Small intestine (tissue), 7 donors: ENCODE data around the gene PANK2. TPM values are rescaled to one million over a fixed set of nuclear protein-coding genes. Genes with fewer than 3 reads are reported as not detected.

Experiments used
- DNase-seq, 2 donors: peaks; one replicate each; pipeline versions ENCODE4 v3.0.0 to v3.0.0-alpha.2; 2013
- FAIRE-seq: peaks from 2 replicates; lab custom pipeline; 2012; peaks lifted over from hg19 to GRCh38; lab: Jason Lieb, UNC
- H3K27ac ChIP-seq, 3 donors: one replicate each; pipeline ENCODE4 v1.5.1; 2013; ENCODE audit warnings: low read length in 2 of 3, mild to moderate bottlenecking in 2 of 3, control low read depth in 1 of 3, inconsistent platforms in 1 of 3, low read depth in 1 of 3, moderate library complexity in 1 of 3
- H3K27me3 ChIP-seq, 3 donors: one replicate each; pipeline ENCODE4 v1.6.1; 2013; ENCODE audit warnings: low read length in 3 of 3, inconsistent platforms in 1 of 3; ENCODE audit not compliant: control insufficient read depth in 3 of 3, insufficient read depth in 3 of 3
- H3K36me3 ChIP-seq, 3 donors: one replicate each; pipeline ENCODE4 v1.6.1; 2013; ENCODE audit warnings: low read length in 3 of 3, inconsistent platforms in 1 of 3, low read depth in 1 of 3, mild to moderate bottlenecking in 1 of 3, moderate library complexity in 1 of 3; ENCODE audit not compliant: control insufficient read depth in 3 of 3, insufficient read depth in 2 of 3
- H3K4me1 ChIP-seq, 3 donors: one replicate each; pipeline ENCODE4 v1.6.1; 2013; ENCODE audit warnings: low read length in 2 of 3, inconsistent platforms in 1 of 3, low read depth in 1 of 3, mild to moderate bottlenecking in 1 of 3, moderate library complexity in 1 of 3; ENCODE audit not compliant: control insufficient read depth in 3 of 3, insufficient read depth in 2 of 3
- H3K4me3 ChIP-seq, 3 donors: one replicate each; pipeline ENCODE4 v1.5.1; 2013; ENCODE audit warnings: low read length in 3 of 3, control low read depth in 1 of 3, inconsistent platforms in 1 of 3, low read depth in 1 of 3, mild to moderate bottlenecking in 1 of 3, moderate library complexity in 1 of 3
- H3K9me3 ChIP-seq, 2 donors: one replicate each; pipeline ENCODE4 v1.6.1; 2013; ENCODE audit warnings: low read depth in 1 of 2, low read length in 1 of 2; ENCODE audit not compliant: control insufficient read depth in 2 of 2, insufficient read depth in 1 of 2
- WGBS, 3 donors: extraction: QIAGEN DNeasy Blood & Tissue Kit; methylation state at CpG; one replicate each; pipeline ENCODE4 v1.1.7; 2013; 5-methylcytosine and 5-hydroxymethylcytosine counted together
- polyA plus RNA-seq, 4 donors: library from polyadenylated mRNA; stranded (reverse) in 3 of 4; unstranded in 1 of 4; fragments of 200-250 nt in 3 of 4; fragments of 120-200 nt in 1 of 4; gene quantifications; one replicate each; pipeline versions ENCODE4 v1.2.1 to v1.2.3, GENCODE V29; 2013
- donor health status: healthy with polysubstance abuse.
- donor health status: control.
- donor health status: control.
- donor health status: Bipolar disorder and iron deficiency.
- donor health status: healthy.

Gene PANK2
- polyA plus RNA-seq, 4 donors, result 18.9 to 35.1 (median 22.9) TPM

DNA sequence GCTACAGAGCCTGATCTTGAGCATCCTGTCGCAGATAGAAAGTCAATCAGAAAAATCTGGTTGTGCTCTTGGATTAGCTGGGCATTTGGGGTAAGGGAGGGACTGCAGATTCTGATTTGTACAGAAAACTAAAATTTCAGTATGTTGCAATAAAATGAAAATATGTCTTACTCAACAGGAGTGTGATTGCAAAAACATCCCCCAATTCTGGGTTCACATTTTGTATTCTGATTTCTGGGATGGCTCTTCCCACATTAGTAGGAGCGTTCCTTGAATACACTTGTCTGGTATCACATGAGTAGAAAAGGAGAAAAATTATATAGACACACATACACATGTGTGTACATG lies 40.5 kb downstream of the PANK2 start:
- Histone ChIP-seq H3K36me3 (peaks cover 0 to 28% (median 0%) of the 10 kb centered on the region in 3 donors), H3K9me3 (no peaks in the 10 kb centered on the region), H3K4me3 (no peak overlapping the region), H3K4me1 (peaks cover 0 to 11% (median 6%) of the 10 kb centered on the region in 3 donors), H3K27me3 (no peaks in the 10 kb centered on the region), H3K27ac (no peak overlapping the region)
- no peak for FAIRE-seq
- no peak for DNase-seq
- 89 to 96% (median 96%) methylated on average over 2 of the region's 2 CpGs for WGBS, 3 donors

- no peak for DNase-seq
- FAIRE-seq, result no peak
- Histone ChIP-seq H3K27ac (no peak overlapping the region), H3K9me3 (no peaks in the 10 kb centered on the region), H3K4me3 (no peak overlapping the region), H3K4me1 (peaks cover 0 to 11% (median 6%) of the 10 kb centered on the region in 3 donors), H3K27me3 (no peaks in the 10 kb centered on the region), H3K36me3 (peaks cover 0 to 20% (median 0%) of the 10 kb centered on the region in 3 donors)
- 71 to 76% (median 71%) methylated on average over 6 of the region's 6 CpGs for WGBS, 3 donors
Observed at GRCh38 chr20:3930265-3931206, 41.3 kb downstream of the PANK2 start.

- peak overlapping the region in 1 of 3 donors; percentile 49 for H3K27ac ChIP-seq
- no peak for FAIRE-seq
- 74 to 97% (median 92%) methylated on average over 3 of the region's 3 CpGs for WGBS, 3 donors
Observed at GRCh38 chr20:3931664-3932063, 42.5 kb downstream of the PANK2 start.

GRCh38 chr20:3932277-3932676 lies 43.1 kb downstream of the PANK2 start:
- Histone ChIP-seq H3K27ac (peak overlapping the region in 2 of 3 donors; percentile 47 to 49), H3K4me3 (peak overlapping the region in 2 of 3 donors; percentile 2 to 4), H3K27me3 (no peaks in the 10 kb centered on the region), H3K36me3 (peaks cover 0 to 17% (median 0%) of the 10 kb centered on the region in 3 donors), H3K9me3 (no peaks in the 10 kb centered on the region), H3K4me1 (peaks cover 0 to 11% (median 4%) of the 10 kb centered on the region in 3 donors)
- FAIRE-seq (no peak), DNase-seq (peak in 1 of 2 donors; percentile 44)
- 59 to 67% (median 59%) methylated on average over 4 of the region's 4 CpGs for WGBS, 3 donors

More at GRCh38 chr20:3931664-3932063, 42.5 kb downstream of the PANK2 start:
- Histone ChIP-seq H3K4me1 (peaks cover 0 to 11% (median 6%) of the 10 kb centered on the region in 3 donors), H3K4me3 (no peak overlapping the region), H3K27me3 (no peaks in the 10 kb centered on the region), H3K9me3 (no peaks in the 10 kb centered on the region), H3K36me3 (peaks cover 0 to 17% (median 0%) of the 10 kb centered on the region in 3 donors)
- DNase-seq, result no peak

GRCh38 chr20:3932681-3933080 lies 43.5 kb downstream of the PANK2 start:
- H3K4me1 ChIP-seq, result peaks cover 0 to 11% (median 4%) of the 10 kb centered on the region in 3 donors
- DNase-seq, result peak; percentile 65 to 69

GRCh38 chr20:3933218-3933617 lies 44.0 kb downstream of the PANK2 start:
- WGBS, 3 donors, result 66 to 75% (median 69%) methylated on average over 4 of the region's 4 CpGs
- H3K4me1 ChIP-seq, result peaks cover 0 to 11% (median 4%) of the 10 kb centered on the region in 3 donors
- peak overlapping the region in 1 of 3 donors; percentile 42 for H3K27ac ChIP-seq
- peaks cover 0 to 17% (median 0%) of the 10 kb centered on the region in 3 donors for H3K36me3 ChIP-seq
- DNase-seq (no peak), FAIRE-seq (no peak)
- H3K9me3 ChIP-seq, result no peaks in the 10 kb centered on the region
- H3K27me3 ChIP-seq, result no peaks in the 10 kb centered on the region
- H3K4me3 ChIP-seq, result no peak overlapping the region

More at GRCh38 chr20:3932681-3933080, 43.5 kb downstream of the PANK2 start:
- no peak for FAIRE-seq
- Histone ChIP-seq H3K4me3 (peak overlapping the region in 2 of 3 donors; percentile 2 to 4), H3K27ac (peak overlapping the region in 2 of 3 donors; percentile 47 to 49), H3K36me3 (peaks cover 0 to 17% (median 0%) of the 10 kb centered on the region in 3 donors), H3K9me3 (no peaks in the 10 kb centered on the region), H3K27me3 (no peaks in the 10 kb centered on the region)
- WGBS, 3 donors, result 31 to 46% (median 38%) methylated on average over 6 of the region's 6 CpGs

DNA sequence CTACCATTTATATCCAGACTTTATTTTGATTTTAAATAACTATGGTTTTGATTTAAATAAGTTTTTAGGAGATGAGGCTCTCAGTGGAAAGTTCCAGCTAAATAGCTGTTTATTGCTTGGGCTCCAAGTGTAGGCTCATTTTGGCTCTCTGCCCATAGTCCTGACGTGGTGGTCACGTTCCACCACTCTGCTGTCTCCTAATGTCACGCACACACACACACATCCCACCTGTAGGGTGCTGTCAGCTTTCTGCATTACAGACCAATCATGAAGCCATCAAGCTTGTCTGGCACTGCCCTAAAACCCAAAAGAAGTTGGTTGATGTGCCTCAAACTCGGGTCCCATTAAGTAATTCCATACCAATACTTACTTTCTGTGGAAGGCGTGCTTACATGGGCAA lies 45.4 kb downstream of the PANK2 start:
- WGBS, 3 donors, result 62 to 81% (median 81%) methylated on average over 5 of the region's 5 CpGs
- no peak for DNase-seq

DNA sequence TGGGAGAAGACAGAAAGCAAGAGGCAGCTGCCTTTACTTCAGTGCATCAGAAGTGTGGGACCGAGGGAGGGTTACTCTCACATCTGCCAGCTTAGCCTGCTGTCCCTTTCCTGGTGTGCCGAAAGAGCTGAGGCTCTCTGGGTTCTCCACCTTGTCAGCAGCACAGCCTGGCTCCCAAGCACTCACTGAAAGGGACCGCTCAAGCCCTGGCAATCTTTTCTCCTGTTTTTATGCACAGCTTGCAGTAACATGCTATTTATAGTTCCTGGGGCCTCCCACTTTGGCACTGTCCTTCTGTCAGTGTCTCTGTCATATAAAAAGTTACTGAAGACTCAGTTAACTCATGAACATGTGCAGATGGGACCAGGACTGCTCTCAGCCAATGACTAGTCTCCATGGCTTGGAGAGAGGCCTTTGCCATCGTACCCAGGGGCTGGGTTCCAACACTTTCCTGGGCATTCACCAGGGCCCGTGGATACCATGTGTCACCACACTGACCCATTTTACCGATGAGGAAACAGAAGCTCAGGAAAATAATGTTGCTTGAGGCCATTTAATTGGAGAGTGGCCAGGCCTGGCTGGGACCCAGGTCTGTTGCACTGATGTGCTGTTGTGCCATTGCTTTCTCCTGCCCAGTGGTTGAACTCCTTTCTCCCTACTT lies 46.2 kb downstream of the PANK2 start:
- Histone ChIP-seq H3K4me1 (peaks cover 0 to 11% (median 4%) of the 10 kb centered on the region in 3 donors), H3K4me3 (no peak overlapping the region), H3K27me3 (no peaks in the 10 kb centered on the region), H3K36me3 (peaks cover 0 to 19% (median 0%) of the 10 kb centered on the region in 3 donors), H3K27ac (peak overlapping the region in 1 of 3 donors; percentile 34), H3K9me3 (no peaks in the 10 kb centered on the region)
- no peak for FAIRE-seq
- no peak for DNase-seq
- WGBS, 3 donors, result 58 to 69% (median 68%) methylated on average over 6 of the region's 6 CpGs

More for the DNA sequence above, 45.4 kb downstream of the PANK2 start:
- peak overlapping the region in 1 of 3 donors; percentile 34 for H3K27ac ChIP-seq
- FAIRE-seq, result no peak
- no peaks in the 10 kb centered on the region for H3K27me3 ChIP-seq
- H3K4me1 ChIP-seq, result peaks cover 0 to 11% (median 4%) of the 10 kb centered on the region in 3 donors
- H3K36me3 ChIP-seq, result peaks cover 0 to 19% (median 0%) of the 10 kb centered on the region in 3 donors
- H3K9me3 ChIP-seq, result no peaks in the 10 kb centered on the region
- no peak overlapping the region for H3K4me3 ChIP-seq
